T-helper 2 cell treated with Interferon-gamma antibody and Interleukin-4, amounts not matched to agents 5 μg/mL and 100 μg/mL, for 36 hours (primary cell): Measurements from ENCODE around the gene MFSD2B.

Experiments used
- DNase-seq: peaks from one replicate; pipeline ENCODE4 v3.0.0; 2021; ENCODE audit warnings: low spot score
- H3K27ac Mint-ChIP-seq: one replicate; pipeline ENCODE4 v1.8.0; 2021; ENCODE audit warnings: mild to moderate bottlenecking, mixed read lengths
- H3K27me3 Mint-ChIP-seq: one replicate; pipeline ENCODE4 v1.8.0; 2021; ENCODE audit warnings: low read depth, mixed read lengths
- H3K36me3 Mint-ChIP-seq: one replicate; pipeline ENCODE4 v1.8.0; 2021; ENCODE audit warnings: low read depth, mixed read lengths
- H3K4me1 Mint-ChIP-seq: one replicate; pipeline ENCODE4 v1.8.0; 2021; ENCODE audit warnings: low read depth, mixed read lengths
- H3K4me3 Mint-ChIP-seq: one replicate; pipeline ENCODE4 v1.8.0; 2022; ENCODE audit warnings: mild to moderate bottlenecking, moderate library complexity, mixed read lengths
- H3K9me3 Mint-ChIP-seq: one replicate; pipeline ENCODE4 v1.8.0; 2021; ENCODE audit warnings: mixed read lengths

MFSD2B gene, protein sequence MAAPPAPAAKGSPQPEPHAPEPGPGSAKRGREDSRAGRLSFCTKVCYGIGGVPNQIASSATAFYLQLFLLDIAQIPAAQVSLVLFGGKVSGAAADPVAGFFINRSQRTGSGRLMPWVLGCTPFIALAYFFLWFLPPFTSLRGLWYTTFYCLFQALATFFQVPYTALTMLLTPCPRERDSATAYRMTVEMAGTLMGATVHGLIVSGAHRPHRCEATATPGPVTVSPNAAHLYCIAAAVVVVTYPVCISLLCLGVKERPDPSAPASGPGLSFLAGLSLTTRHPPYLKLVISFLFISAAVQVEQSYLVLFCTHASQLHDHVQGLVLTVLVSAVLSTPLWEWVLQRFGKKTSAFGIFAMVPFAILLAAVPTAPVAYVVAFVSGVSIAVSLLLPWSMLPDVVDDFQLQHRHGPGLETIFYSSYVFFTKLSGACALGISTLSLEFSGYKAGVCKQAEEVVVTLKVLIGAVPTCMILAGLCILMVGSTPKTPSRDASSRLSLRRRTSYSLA

DNA sequence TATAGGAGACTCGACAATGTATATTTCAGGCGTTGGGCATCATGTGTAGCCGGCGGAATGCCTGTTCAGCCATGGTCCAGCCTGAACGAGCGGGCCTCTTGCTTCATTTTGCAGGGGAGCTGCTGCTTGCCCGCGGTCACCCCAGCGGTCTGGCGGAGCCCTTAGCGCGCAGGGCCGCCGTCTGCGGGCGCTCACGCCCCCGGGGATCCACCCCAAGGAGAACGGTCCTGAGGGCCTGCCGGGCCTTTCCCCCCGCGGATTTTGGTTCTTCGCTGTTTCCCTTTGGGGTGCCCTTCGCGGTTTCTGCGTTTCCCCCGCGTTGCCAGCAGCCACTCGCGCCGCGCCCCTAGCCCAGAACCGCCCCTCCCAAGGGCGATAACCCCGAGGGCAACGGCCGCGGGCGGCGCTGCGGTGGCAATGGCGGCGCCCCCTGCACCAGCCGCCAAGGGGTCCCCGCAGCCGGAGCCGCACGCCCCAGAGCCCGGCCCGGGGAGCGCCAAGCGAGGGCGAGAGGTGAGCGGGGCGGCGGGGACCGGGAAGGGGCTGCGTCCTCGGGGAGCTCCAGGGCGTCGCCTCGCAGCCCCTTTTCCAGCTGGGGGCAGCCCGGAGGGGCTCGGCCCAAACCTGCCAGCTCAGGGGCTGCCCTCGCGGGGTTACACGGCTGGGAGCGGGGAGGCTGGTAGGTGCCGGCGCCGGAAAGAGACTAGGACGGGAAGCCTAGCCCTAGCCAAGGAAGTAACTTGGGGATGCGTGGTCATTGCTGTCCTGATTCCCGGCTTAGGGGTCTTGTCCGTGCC lies at the start of gene MFSD2B:
TSS of gene MFSD2B (plus strand) at position 406 of the 797 bp plus-strand sequence. CDS start at position 418, 12 bp downstream.
- H3K36me3 Mint-ChIP-seq = no peaks in the 10 kb centered on the region
- peak within 1 kb of the TSS; percentile 11 for H3K4me3 Mint-ChIP-seq
- peaks cover 3% of the 10 kb centered on the region for H3K4me1 Mint-ChIP-seq
- no peak within 1 kb of the TSS for H3K27ac Mint-ChIP-seq
- peaks cover 38% of the 10 kb centered on the region for H3K27me3 Mint-ChIP-seq
- H3K9me3 Mint-ChIP-seq = no peaks in the 10 kb centered on the region
- no peak for DNase-seq

DNA sequence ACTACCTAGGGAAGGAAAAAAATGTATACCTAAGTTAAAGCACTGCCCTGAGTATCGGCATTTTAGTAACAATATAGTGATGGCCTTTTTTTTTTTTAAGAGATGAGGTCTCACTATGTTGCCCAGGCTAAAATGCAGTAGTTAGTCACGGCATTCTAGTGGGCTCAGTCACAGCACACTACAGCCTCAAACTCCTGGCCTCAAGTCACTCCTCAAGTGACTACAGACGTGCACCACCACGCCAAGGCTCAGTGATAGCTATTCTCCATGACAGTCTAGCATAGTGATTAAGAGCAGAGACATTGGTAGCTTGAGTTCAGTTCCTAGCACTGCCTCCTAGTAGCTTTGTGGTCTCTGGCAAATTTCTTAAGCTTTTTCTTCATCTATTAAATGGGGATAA lies 42.0 kb upstream of the MFSD2B start:
- Mint-ChIP-seq H3K27ac (no peak overlapping the region), H3K36me3 (peaks cover 5% of the 10 kb centered on the region), H3K27me3 (no peaks in the 10 kb centered on the region), H3K9me3 (no peaks in the 10 kb centered on the region), H3K4me1 (no peaks in the 10 kb centered on the region), H3K4me3 (no peak overlapping the region)
- DNase-seq = no peak

DNA sequence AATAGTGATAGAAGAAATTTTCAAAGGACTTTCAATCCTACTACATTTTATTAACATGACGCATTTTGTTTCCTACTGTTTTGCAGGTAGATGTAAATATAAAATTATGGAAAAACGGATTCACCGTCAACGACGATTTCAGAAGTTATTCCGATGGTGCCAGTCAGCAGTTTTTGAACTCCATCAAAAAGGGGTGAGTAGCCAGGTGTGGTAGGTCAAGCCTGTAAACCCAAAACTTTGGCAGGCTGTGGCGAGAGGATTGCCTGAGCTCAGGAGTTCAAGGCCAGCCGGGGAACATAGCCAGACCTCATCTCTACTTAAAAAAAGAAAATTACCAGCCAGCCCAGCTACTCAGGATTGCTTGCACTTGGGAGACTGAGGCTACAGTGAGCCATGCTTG lies 33.0 kb upstream of the MFSD2B start:
- H3K27me3 Mint-ChIP-seq = no peaks in the 10 kb centered on the region
- no peak for DNase-seq

DNA sequence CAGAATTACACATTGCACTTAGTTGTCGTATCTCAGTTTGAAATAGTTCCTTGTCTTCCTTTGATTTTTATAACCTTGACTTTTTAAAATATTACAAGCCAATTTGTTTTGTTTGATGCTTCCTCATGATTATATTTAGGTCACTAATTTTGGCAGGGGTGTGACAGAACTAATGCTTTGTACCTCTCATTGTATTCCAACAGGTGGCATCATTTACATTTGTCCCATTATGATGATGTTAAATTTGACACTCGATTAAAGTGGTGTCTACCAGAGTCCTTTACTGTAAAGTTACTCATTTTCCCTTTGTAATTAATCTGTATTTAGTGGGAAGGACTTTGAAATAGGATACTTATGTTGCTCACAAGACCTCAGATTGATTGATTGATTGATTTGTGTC lies 21.5 kb upstream of the MFSD2B start:
- H3K27me3 Mint-ChIP-seq = no peaks in the 10 kb centered on the region
- no peak for DNase-seq
- H3K36me3 Mint-ChIP-seq = no peaks in the 10 kb centered on the region
- no peaks in the 10 kb centered on the region for H3K9me3 Mint-ChIP-seq
- H3K27ac Mint-ChIP-seq = no peak overlapping the region
- no peak overlapping the region for H3K4me3 Mint-ChIP-seq
- no peaks in the 10 kb centered on the region for H3K4me1 Mint-ChIP-seq

More for the DNA sequence above, 33.0 kb upstream of the MFSD2B start:
- no peak overlapping the region for H3K27ac Mint-ChIP-seq
- no peak overlapping the region for H3K4me3 Mint-ChIP-seq
- H3K4me1 Mint-ChIP-seq = no peaks in the 10 kb centered on the region
- peaks cover 15% of the 10 kb centered on the region for H3K36me3 Mint-ChIP-seq
- H3K9me3 Mint-ChIP-seq = no peaks in the 10 kb centered on the region

DNA sequence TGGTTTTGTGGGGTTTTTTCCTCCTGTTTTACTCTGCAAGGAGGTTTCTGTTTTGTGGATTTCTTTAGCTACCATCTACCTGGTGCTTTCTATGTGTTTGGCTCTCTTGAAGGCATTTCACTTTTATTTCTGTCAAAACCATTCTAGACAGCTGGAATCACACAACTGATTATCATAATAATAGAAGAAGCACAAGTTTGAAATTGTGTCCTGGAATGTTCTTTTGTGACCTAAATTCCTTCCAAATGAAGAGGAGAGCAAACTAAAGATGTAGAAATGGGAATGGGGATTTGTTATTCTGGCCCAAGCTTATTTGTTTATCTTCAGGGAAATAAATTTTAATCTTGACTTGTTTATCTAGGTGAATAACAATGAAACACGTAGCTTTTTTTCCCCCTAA lies 17.0 kb upstream of the MFSD2B start:
- Mint-ChIP-seq H3K4me3 (no peak overlapping the region), H3K36me3 (no peaks in the 10 kb centered on the region), H3K27ac (no peak overlapping the region), H3K9me3 (no peaks in the 10 kb centered on the region), H3K4me1 (no peaks in the 10 kb centered on the region), H3K27me3 (no peaks in the 10 kb centered on the region)
- DNase-seq = no peak

DNA sequence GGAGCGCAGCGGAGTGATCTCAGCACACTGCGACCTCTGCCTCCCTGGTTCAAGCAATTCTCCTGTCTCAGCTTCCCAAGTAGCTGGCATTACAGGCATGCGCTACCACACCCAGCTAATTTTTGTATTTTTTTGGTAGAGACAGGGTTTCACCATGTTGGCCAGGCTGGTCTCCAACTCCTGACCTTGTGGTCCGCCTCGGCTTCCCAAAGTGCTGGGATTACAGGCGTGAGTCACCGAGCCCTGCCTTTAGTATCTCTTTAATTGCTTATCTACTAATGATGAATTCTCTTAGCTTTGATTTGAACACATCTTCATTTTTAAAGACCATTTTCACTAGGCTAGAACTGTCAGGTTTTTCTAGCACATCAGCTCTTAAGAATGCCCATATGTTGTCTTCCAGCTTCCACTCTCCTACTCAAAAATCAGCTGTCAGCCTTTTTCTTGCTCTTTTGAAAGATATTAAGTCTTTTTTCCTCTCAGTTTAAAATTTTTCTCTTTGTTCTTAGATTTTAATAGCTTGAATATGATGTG lies 16.1 kb upstream of the MFSD2B start:
- Mint-ChIP-seq H3K4me3 (no peak overlapping the region), H3K27me3 (no peaks in the 10 kb centered on the region), H3K27ac (no peak overlapping the region), H3K36me3 (peaks cover 2% of the 10 kb centered on the region), H3K9me3 (no peaks in the 10 kb centered on the region), H3K4me1 (no peaks in the 10 kb centered on the region)
- DNase-seq = no peak

DNA sequence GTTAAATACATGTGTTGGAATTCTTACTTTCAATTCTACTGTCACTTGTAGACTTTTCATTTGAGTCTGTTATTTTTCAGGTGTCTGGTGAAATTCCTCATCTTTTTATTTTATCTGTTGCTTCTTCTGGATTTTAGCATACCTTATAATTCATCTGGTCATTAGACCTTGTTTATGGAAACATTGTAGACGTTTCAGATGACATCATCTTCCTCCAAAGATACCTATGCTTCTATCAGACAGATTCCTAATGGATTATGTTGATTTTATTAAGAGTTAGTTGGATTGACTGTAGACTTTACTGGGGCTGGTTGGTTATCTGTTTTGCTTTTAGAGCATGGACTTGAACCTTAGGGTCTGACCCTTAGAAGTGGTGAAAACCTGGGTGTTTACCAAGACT lies 15.3 kb upstream of the MFSD2B start:
- no peak overlapping the region for H3K4me3 Mint-ChIP-seq
- no peak overlapping the region for H3K27ac Mint-ChIP-seq

DNA sequence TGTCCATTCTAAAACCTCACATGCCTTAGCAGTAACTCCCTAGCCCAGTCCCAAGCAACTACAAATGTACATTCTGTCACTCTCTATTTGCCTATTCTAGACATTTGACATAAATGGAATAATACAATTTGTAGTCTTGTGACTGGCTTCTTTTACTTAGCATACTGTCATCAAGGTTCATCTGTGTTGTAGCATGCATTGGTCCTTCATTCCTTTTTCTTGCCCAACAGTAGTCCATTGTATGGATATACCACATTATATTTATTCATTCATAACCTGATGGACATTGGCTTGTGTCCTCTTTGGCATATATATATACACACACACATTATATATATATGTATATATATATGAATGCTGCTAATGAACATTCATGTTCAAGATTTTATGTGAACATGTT lies 2.2 kb upstream of the MFSD2B start:
- Mint-ChIP-seq H3K27me3 (peaks cover 37% of the 10 kb centered on the region), H3K27ac (no peak overlapping the region), H3K4me3 (no peak overlapping the region), H3K36me3 (no peaks in the 10 kb centered on the region), H3K4me1 (peaks cover 3% of the 10 kb centered on the region), H3K9me3 (no peaks in the 10 kb centered on the region)
- DNase-seq = no peak

More for the DNA sequence above, 15.3 kb upstream of the MFSD2B start:
- H3K36me3 Mint-ChIP-seq = peaks cover 2% of the 10 kb centered on the region
- H3K27me3 Mint-ChIP-seq = no peaks in the 10 kb centered on the region
- H3K4me1 Mint-ChIP-seq = no peaks in the 10 kb centered on the region
- H3K9me3 Mint-ChIP-seq = no peaks in the 10 kb centered on the region
- no peak for DNase-seq

DNA sequence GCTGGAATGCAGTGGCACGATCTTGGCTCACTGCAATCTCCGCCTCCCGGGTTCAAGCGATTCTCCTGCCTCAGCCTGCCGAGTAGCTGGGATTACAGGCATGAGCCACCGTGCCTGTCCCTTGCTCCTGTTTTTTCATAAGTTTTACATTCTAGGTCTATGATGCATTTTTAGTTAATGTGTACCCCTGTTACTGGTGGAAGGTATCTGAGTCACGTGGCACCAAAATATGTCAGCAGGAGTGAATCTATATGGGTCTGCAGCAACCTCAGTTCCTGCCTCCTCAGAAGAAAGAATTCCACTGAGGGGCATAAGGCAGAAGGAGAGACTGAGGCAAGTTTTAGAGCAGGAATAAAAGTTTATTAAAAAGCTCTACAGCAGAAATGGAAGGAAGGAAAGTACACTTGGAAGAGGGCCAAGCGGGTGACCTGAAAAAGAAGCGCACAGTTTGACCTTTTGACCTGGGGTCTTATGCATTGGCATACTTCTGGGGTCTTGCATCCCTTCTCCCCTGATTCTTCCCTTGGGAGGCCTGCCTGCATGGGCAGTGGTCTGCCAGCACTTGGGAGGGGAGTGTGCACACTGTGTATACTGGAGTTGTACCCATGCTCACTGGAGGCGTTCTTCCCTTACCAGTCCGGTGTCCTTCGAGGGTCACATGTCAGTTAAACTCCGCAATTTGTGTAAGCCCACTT lies 1.1 kb upstream of the MFSD2B start:
- H3K4me1 Mint-ChIP-seq = peaks cover 3% of the 10 kb centered on the region
- H3K36me3 Mint-ChIP-seq = no peaks in the 10 kb centered on the region
- H3K9me3 Mint-ChIP-seq = no peaks in the 10 kb centered on the region
- no peak overlapping the region for H3K4me3 Mint-ChIP-seq
- no peak for DNase-seq
- H3K27me3 Mint-ChIP-seq = peaks cover 38% of the 10 kb centered on the region
- no peak overlapping the region for H3K27ac Mint-ChIP-seq

DNA sequence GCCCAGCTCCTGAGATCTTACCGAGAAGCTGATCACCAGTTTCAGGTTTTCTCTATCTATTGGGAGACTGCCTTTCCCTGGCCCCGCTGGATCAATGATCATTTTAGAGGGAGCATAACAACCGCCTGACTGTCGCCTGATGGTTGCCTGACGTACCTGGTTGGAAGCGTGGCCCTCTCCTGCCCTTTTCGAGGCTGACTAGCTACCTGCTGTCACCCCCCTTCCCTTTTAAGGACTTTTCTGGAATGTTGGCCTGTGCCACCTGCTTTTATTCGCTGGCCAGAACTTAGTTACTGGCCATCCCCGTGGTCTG lies 562 bp upstream of the MFSD2B start:
- Mint-ChIP-seq H3K36me3 (no peaks in the 10 kb centered on the region), H3K4me3 (no peak overlapping the region), H3K4me1 (peaks cover 3% of the 10 kb centered on the region), H3K27me3 (peaks cover 38% of the 10 kb centered on the region), H3K9me3 (no peaks in the 10 kb centered on the region), H3K27ac (no peak overlapping the region)
- DNase-seq = no peak

DNA sequence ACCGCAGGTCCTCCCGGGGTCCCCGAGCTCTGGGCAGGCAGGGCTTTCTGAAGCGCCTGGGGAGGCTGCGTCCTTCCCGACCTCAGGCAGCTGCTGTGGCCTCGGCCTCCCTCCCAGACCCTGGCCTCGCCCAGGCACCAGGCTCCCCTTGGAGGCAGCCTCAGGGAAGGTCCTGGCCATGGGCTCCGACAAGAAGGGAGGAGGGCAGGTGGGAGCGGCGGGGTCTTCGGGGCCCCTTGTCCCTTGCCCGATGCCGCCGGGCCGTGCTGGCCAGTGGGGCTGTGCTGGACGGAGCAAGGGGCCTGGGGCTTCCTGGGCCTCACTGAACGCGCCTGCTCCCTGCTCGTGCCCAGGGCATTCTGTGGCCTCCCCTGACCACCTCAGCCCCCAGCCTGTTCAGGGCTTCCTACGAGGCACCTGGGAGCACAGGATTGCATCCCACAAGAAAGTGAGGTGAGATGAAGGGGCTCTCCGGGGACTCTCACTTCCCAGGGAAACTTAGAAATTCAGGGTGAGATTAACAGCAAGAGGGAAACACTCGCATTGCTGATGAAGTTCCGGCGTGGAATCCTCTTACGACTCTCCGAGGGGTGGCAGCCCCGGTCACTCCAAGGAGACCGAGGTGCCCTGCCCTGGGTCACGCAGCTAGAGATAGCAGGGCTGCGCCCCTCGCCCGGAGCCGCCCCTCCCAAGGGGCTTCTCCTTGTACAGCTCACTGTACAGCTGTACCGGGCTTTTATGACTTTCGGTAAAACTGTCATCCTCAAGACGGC lies 778 bp downstream of the MFSD2B start:
- Mint-ChIP-seq H3K4me3 (peak overlapping the region; percentile 11), H3K27ac (no peak overlapping the region), H3K4me1 (peaks cover 3% of the 10 kb centered on the region), H3K27me3 (peaks cover 38% of the 10 kb centered on the region), H3K36me3 (no peaks in the 10 kb centered on the region), H3K9me3 (no peaks in the 10 kb centered on the region)
- DNase-seq = no peak

DNA sequence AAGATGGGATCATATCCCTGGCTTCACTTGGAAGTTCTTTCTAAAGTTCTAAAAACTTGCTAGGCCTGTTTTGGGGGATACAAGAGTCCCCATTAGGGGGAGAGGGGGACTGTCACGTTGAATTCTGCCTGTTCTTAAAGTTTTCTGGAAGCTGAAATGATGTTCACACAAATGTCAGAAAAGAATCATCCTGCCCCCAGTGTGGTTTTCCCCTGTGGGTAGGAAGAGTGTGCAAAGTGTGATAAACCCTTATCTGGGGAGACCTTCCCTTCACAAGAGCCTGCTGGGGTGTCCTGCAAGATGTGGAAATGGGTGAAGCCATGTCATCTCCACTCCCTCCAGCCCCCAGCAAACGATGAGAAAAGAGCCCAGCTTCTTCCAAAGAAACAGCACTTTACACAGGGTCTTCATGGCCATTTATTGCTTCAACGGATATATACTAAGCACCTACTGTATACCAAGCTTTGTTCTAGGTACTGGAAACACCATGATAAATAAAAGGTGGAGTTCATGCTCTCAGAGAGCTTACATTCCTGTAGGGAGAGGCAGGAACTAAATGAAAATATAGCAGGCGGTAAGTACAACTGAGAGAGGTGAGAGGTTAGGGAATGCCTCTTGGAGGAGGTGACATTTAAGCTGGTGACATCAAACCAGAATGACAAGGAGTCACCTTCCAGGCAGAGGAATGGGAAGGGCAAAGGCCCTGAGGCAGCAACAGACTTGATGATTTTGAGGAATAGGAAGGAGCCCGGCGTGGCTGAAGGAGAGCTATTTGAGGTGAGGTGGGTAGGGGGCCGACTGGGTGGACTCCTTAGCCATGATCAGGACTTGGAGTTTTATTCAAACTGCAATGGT lies 1.6 kb downstream of the MFSD2B start:
- H3K9me3 Mint-ChIP-seq = no peaks in the 10 kb centered on the region
- H3K4me3 Mint-ChIP-seq = no peak overlapping the region
- no peak overlapping the region for H3K27ac Mint-ChIP-seq
- H3K4me1 Mint-ChIP-seq = peaks cover 3% of the 10 kb centered on the region
- no peaks in the 10 kb centered on the region for H3K36me3 Mint-ChIP-seq
- peaks cover 38% of the 10 kb centered on the region for H3K27me3 Mint-ChIP-seq
- DNase-seq = no peak
